Testis (tissue), 3 donors: ENCODE results near the gene LIN9. TPM values are rescaled to one million over a fixed set of nuclear protein-coding genes. Genes with fewer than 3 reads are reported as not detected.

Experiments
- DNase-seq: peaks from one replicate; pipeline ENCODE4 v3.0.0-alpha.2; 2019
- H3K27ac ChIP-seq, 2 donors: fragments of 200-600 bp; sonication (generic); one replicate each; pipeline ENCODE4 v1.5.1; 2019
- H3K27me3 ChIP-seq: fragments of 200-600 bp; sonication (generic); one replicate; pipeline ENCODE4 v1.5.1; 2019
- H3K36me3 ChIP-seq: fragments of 200-600 bp; sonication (generic); one replicate; pipeline ENCODE4 v1.5.1; 2017; ENCODE audit warnings: low read depth; ENCODE audit errors: missing control alignments
- H3K4me1 ChIP-seq: fragments of 200-600 bp; sonication (generic); one replicate; pipeline ENCODE4 v1.5.1; 2019
- H3K4me3 ChIP-seq, 2 donors: fragments of 200-600 bp; sonication (generic); one replicate each; pipeline ENCODE4 v1.5.1; 2017 to 2019
- H3K9me3 ChIP-seq: fragments of 200-600 bp; sonication (generic); one replicate; pipeline ENCODE4 v1.5.1; 2017
- CTCF ChIP-seq, 3 experiments: fragments of 450-650 bp in 2 of 3; fragments of 200-600 bp in 1 of 3; sonication (generic) in 1 of 3; IDR thresholded peaks; one replicate each; pipeline ENCODE4 v1.5.1; 2016 to 2019; ENCODE audit warnings: antibody characterized with exemption in 3 of 3, mild to moderate bottlenecking in 2 of 3, moderate library complexity in 1 of 3
- POLR2A ChIP-seq: fragments of 450-650 bp; IDR thresholded peaks from one replicate; pipeline ENCODE4 v1.6.1; 2017; ENCODE audit warnings: antibody characterized with exemption, mild to moderate bottlenecking, moderate library complexity
- WGBS, 2 donors: methylation state at CpG; one replicate each; pipeline ENCODE4 v1.1.5; 2018; 5-methylcytosine and 5-hydroxymethylcytosine counted together
- intact Hi-C: fragments of 100-400 bp; cut with DNase I; formaldehyde crosslinking; loops from one replicate; pipeline ENCODE4 v1.15.1; 2023; ENCODE audit warnings: low total_unique reads
- polyA plus RNA-seq: library from polyadenylated mRNA; stranded (reverse); fragments of 350-450 nt; fragmentation: Illumina TruSeq; extraction: RNeasy Lipid Tissue Mini Kit (QIAGEN cat#74804); gene quantifications from one replicate; pipeline ENCODE4 v1.2.3, GENCODE V29; 2014; ENCODE audit warnings: low read depth, low replicate concordance; ENCODE audit not compliant: insufficient read depth
- total RNA-seq, 2 donors: library from RNA; depleted of rRNA; stranded (reverse); fragments of >200 nt; gene quantifications; one replicate each; pipeline ENCODE4 v1.2.3, GENCODE V29; 2016

The LIN9 gene
- total and polyA plus RNA-seq, 3 donors from 2014 or later: 8.2 to 13.9 (median 9.9) TPM

GRCh38 chr1:226296911-226297310 lies 12.1 kb downstream of the LIN9 start:
- intact Hi-C loops: no loop called here
- no peaks in the 10 kb centered on the region for H3K36me3 ChIP-seq
- no peak overlapping the region for H3K27ac ChIP-seq
- H3K9me3 ChIP-seq: no peaks in the 10 kb centered on the region
- no peak overlapping the region for H3K4me3 ChIP-seq
- 94 to 97% methylated on average over 5 of the region's 5 CpGs for WGBS, 2 donors
- no peaks in the 10 kb centered on the region for H3K4me1 ChIP-seq
- TF ChIP-seq POLR2A (no peak), CTCF (IDR thresholded peaks at IDR 0.05) (no peak)
- H3K27me3 ChIP-seq: no peaks in the 10 kb centered on the region
- no peak for DNase-seq

GRCh38 chr1:226293553-226293920 lies 15.4 kb downstream of the LIN9 start:
- Histone ChIP-seq H3K36me3 (no peaks in the 10 kb centered on the region), H3K27me3 (no peaks in the 10 kb centered on the region), H3K27ac (no peak overlapping the region), H3K4me1 (no peaks in the 10 kb centered on the region), H3K4me3 (no peak overlapping the region), H3K9me3 (no peaks in the 10 kb centered on the region)
- intact Hi-C loops: no loop called here
- DNase-seq: no peak
- 83 to 89% methylated on average over 4 of the region's 4 CpGs for WGBS, 2 donors
- TF ChIP-seq CTCF (IDR thresholded peaks at IDR 0.05) (no peak), POLR2A (no peak)

GRCh38 chr1:226292874-226293552 lies 16.0 kb downstream of the LIN9 start:
- H3K4me3 ChIP-seq: no peak overlapping the region
- WGBS, 2 donors: 94 to 95% methylated on average over 2 of the region's 2 CpGs
- no peaks in the 10 kb centered on the region for H3K4me1 ChIP-seq
- no peaks in the 10 kb centered on the region for H3K9me3 ChIP-seq
- no peaks in the 10 kb centered on the region for H3K27me3 ChIP-seq
- DNase-seq: no peak
- H3K36me3 ChIP-seq: no peaks in the 10 kb centered on the region
- intact Hi-C loops: no loop called here
- H3K27ac ChIP-seq: no peak overlapping the region
- TF ChIP-seq POLR2A (no peak), CTCF (IDR thresholded peaks at IDR 0.05) (no peak)

- no peaks in the 10 kb centered on the region for H3K27me3 ChIP-seq
- no peak for DNase-seq
- H3K4me3 ChIP-seq: no peak overlapping the region
- H3K36me3 ChIP-seq: no peaks in the 10 kb centered on the region
- 95 to 98% methylated on average over 4 of the region's 4 CpGs for WGBS, 2 donors
- H3K27ac ChIP-seq: no peak overlapping the region
- no peak for TF ChIP-seq CTCF (IDR thresholded peaks at IDR 0.05)
- TF ChIP-seq POLR2A: no peak
- H3K4me1 ChIP-seq: no peaks in the 10 kb centered on the region
- intact Hi-C loops: no loop called here
- H3K9me3 ChIP-seq: no peaks in the 10 kb centered on the region
These were observed 21.4 kb downstream of the LIN9 start for GRCh38 chr1:226287587-226287986.

GRCh38 chr1:226281058-226281457 lies 27.9 kb downstream of the LIN9 start:
- H3K27ac ChIP-seq: no peak overlapping the region
- no peak overlapping the region for H3K4me3 ChIP-seq
- no peaks in the 10 kb centered on the region for H3K27me3 ChIP-seq
- H3K36me3 ChIP-seq: no peaks in the 10 kb centered on the region
- intact Hi-C loops: no loop called here
- H3K4me1 ChIP-seq: no peaks in the 10 kb centered on the region
- no peaks in the 10 kb centered on the region for H3K9me3 ChIP-seq
- WGBS, 2 donors: 96 to 97% methylated on average over 1 of the region's 1 CpG
- TF ChIP-seq POLR2A (no peak), CTCF (IDR thresholded peaks at IDR 0.05) (no peak)
- DNase-seq: no peak
